Fibroblast of lung (primary cell): ENCODE results near the gene NMNAT3. TPM values are rescaled to one million over a fixed set of nuclear protein-coding genes. Genes with fewer than 3 reads are reported as not detected.

Source experiments
- DNase-seq, 2 donors: peaks; one replicate each; pipeline versions ENCODE4 v3.0.0 to v3.0.0-alpha.2; 2010; ENCODE audit warnings: low read depth in 2 of 2
- H2AFZ ChIP-seq: 2 replicates; pipeline ENCODE4 v1.5.1; 2012; ENCODE audit warnings: low read length, control low read depth, inconsistent platforms
- H3K27ac ChIP-seq: 2 replicates; pipeline ENCODE4 v1.5.1; 2011; ENCODE audit warnings: low read length, control low read depth; ENCODE audit not compliant: insufficient read depth
- H3K27me3 ChIP-seq: 2 replicates; pipeline ENCODE4 v1.5.1; 2011; ENCODE audit warnings: mild to moderate bottlenecking, low read length; ENCODE audit not compliant: control insufficient read depth, insufficient read depth
- H3K36me3 ChIP-seq: 2 replicates; pipeline ENCODE4 v1.5.1; 2011; ENCODE audit warnings: low read length; ENCODE audit not compliant: control insufficient read depth, insufficient read depth
- H3K4me1 ChIP-seq: 2 replicates; pipeline ENCODE4 v1.5.1; 2011; ENCODE audit warnings: low read length; ENCODE audit not compliant: control insufficient read depth, insufficient read depth; ENCODE audit errors: extremely low read depth
- H3K4me2 ChIP-seq: 2 replicates; pipeline ENCODE4 v1.5.1; 2011; ENCODE audit warnings: low read length, control low read depth; ENCODE audit not compliant: insufficient read depth; ENCODE audit errors: extremely low read depth
- H3K4me3 ChIP-seq, 4 experiments: fragments of 200-600 bp in 1 of 4; sonication (generic) in 1 of 4; replicated peaks in 1 of 4; 2 replicates each; pipeline ENCODE4 v1.5.1; 2011 to 2016; ENCODE audit warnings: low read length in 4 of 4, low read depth in 3 of 4, mild to moderate bottlenecking in 3 of 4, control low read depth in 2 of 4, inconsistent platforms in 1 of 4, mixed read lengths in 1 of 4; ENCODE audit not compliant: insufficient read depth in 1 of 4; ENCODE audit errors: control extremely low read depth in 1 of 4
- H3K79me2 ChIP-seq: 2 replicates; pipeline ENCODE4 v1.5.1; 2012; ENCODE audit warnings: mild to moderate bottlenecking, low read length, inconsistent platforms; ENCODE audit not compliant: control insufficient read depth, insufficient read depth
- H3K9ac ChIP-seq: 2 replicates; pipeline ENCODE4 v1.5.1; 2011; ENCODE audit warnings: mild to moderate bottlenecking, low read length, control low read depth; ENCODE audit not compliant: insufficient read depth
- H3K9me3 ChIP-seq: 2 replicates; pipeline ENCODE4 v1.5.1; 2012; ENCODE audit warnings: low read depth, low read length; ENCODE audit not compliant: control insufficient read depth, insufficient read depth
- H4K20me1 ChIP-seq: 2 replicates; pipeline ENCODE4 v1.5.1; 2011; ENCODE audit warnings: low read length; ENCODE audit not compliant: control insufficient read depth, insufficient read depth; ENCODE audit errors: extremely low read depth
- EZH2 ChIP-seq: IDR thresholded peaks from 2 replicates; pipeline ENCODE4 v1.5.1; 2012; ENCODE audit warnings: low read length, control low read depth, mild to moderate bottlenecking; ENCODE audit errors: missing control alignments
- polyA plus RNA-seq, 2 donors: library from polyadenylated mRNA; depleted of rRNA in 1 of 2; stranded (reverse) in 1 of 2; unstranded in 1 of 2; fragments of >200 nt; gene quantifications; 2 replicates each; pipeline ENCODE4 v1.2.1, GENCODE V29; 2011 to 2012; ENCODE audit warnings: missing spikeins in 1 of 2
- total RNA-seq: library from RNA; depleted of rRNA; stranded (reverse); fragments of >200 nt; gene quantifications from 2 replicates; pipeline ENCODE4 v1.2.1, GENCODE V29; 2014
- TF ChIP-seq, protein P1 (sequence below), 2 donors: IDR thresholded peaks in 1 of 2; conservative IDR thresholded peaks in 1 of 2; 1 replicate in 1 of 2; 2 replicates in 1 of 2; pipeline ENCODE4 v1.5.1; 2011 to 2012; ENCODE audit warnings: low read length in 2 of 2, control low read depth in 1 of 2, inconsistent platforms in 1 of 2, low read depth in 1 of 2, mild to moderate bottlenecking in 1 of 2

NMNAT3 gene
- total and polyA plus RNA-seq, 2 donors (not counting 1 experiment from before 2014, with no cell fraction given) = 0.68 to 2.5 TPM

DNA sequence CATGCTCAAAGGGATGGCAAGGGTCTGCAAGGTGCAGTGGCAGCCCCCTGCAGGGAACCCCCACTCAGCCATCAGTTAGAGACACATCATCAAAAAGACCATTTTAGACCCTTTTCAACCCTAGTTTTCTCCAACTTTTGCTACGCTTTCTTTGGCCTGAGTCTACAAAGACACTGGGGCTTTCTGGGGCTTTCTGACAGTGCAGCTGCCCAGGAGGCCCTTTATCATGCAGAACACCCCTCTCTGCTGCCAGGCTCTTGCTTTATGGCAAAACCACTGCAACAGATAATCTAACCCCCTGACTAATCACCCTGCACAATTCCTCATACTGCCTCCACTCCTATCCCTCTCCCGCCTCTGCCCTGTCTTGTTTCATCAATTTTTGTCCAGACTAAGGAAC, 2.4 kb downstream of the NMNAT3 start:
- no peak overlapping the region for H3K27ac ChIP-seq
- no peak overlapping the region for H3K9ac ChIP-seq
- no peaks in the 10 kb centered on the region for H3K36me3 ChIP-seq
- no peaks in the 10 kb centered on the region for H3K4me1 ChIP-seq
- H3K27me3 ChIP-seq = peaks cover 4% of the 10 kb centered on the region
- no peak overlapping the region for H2AFZ ChIP-seq
- no peak overlapping the region for H3K4me2 ChIP-seq
- no peaks in the 10 kb centered on the region for H3K79me2 ChIP-seq
- no peak overlapping the region for H3K4me3 ChIP-seq
- TF ChIP-seq, protein P1, sequence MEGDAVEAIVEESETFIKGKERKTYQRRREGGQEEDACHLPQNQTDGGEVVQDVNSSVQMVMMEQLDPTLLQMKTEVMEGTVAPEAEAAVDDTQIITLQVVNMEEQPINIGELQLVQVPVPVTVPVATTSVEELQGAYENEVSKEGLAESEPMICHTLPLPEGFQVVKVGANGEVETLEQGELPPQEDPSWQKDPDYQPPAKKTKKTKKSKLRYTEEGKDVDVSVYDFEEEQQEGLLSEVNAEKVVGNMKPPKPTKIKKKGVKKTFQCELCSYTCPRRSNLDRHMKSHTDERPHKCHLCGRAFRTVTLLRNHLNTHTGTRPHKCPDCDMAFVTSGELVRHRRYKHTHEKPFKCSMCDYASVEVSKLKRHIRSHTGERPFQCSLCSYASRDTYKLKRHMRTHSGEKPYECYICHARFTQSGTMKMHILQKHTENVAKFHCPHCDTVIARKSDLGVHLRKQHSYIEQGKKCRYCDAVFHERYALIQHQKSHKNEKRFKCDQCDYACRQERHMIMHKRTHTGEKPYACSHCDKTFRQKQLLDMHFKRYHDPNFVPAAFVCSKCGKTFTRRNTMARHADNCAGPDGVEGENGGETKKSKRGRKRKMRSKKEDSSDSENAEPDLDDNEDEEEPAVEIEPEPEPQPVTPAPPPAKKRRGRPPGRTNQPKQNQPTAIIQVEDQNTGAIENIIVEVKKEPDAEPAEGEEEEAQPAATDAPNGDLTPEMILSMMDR (conservative IDR thresholded peaks at IDR 0.05 in 1 of 2, IDR thresholded peaks at IDR 0.05 in 1 of 2; ENCODE audit: low read depth in 1 of 2, low read length in 2 of 2) = no peak
- TF ChIP-seq EZH2 = no peak
- no peaks in the 10 kb centered on the region for H3K9me3 ChIP-seq
- DNase-seq = no peak
- H4K20me1 ChIP-seq = no peaks in the 10 kb centered on the region

DNA sequence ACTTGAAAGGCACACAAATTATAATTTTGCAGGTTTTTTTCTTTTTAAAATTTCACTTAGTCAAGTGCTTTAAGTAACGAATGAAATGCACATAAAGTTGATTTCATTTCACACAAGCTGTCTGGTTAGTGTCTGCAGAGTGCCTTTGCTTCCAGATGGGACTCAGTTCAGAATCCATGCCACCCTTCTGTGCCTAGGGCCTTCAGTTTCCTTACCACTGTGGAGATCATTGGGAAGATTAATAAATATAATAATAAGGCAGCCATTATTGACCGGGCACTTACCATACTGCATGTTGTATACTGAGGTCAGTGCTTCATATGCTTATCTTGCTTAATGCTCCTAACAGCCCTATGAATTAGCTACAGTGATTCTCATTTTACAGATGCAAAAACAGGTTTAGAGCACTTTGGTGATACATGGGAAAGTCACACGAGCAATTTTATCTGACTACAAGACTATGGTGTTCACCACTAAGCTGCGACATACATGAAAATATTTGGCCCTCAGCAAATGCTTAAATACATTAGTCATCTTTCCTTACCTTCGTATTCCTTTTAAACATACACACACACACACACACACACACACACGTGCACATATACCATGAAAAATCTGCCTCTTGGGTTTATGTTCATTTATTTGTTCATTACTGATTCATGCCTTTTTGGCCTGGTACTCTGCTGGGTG, 3.1 kb downstream of the NMNAT3 start:
- H3K27me3 ChIP-seq = peaks cover 4% of the 10 kb centered on the region
- no peak for TF ChIP-seq EZH2
- TF ChIP-seq, protein P1 (conservative IDR thresholded peaks at IDR 0.05 in 1 of 2, IDR thresholded peaks at IDR 0.05 in 1 of 2; ENCODE audit: low read depth in 1 of 2, low read length in 2 of 2) = no peak
- H3K27ac ChIP-seq = no peak overlapping the region
- no peak overlapping the region for H3K4me2 ChIP-seq
- H3K9me3 ChIP-seq = no peaks in the 10 kb centered on the region
- H3K4me1 ChIP-seq = no peaks in the 10 kb centered on the region
- H3K4me3 ChIP-seq = no peak overlapping the region
- H2AFZ ChIP-seq = no peak overlapping the region
- no peaks in the 10 kb centered on the region for H4K20me1 ChIP-seq
- H3K36me3 ChIP-seq = no peaks in the 10 kb centered on the region
- no peak overlapping the region for H3K9ac ChIP-seq
- no peaks in the 10 kb centered on the region for H3K79me2 ChIP-seq
- peak in 1 of 2 donors; percentile 20 for DNase-seq

DNA sequence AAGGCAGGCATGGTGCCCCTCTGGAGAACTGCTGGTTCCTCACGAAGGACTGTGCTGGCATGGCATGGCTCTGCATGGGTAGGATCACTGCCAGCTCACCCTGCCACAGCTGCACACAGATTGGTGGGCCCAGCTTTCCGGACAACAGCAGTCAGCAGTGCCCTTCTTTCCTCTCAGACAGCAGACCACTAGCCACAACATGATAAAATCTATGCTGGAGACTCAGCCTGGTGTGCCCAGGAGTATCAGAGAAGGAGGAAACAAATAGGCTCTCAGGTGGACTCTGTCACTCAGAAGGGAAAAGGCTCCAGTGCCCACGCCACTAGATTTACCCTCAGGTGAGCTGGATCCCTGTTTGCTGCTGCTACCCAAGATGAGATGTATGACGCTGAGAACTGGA, 4.9 kb downstream of the NMNAT3 start:
- Histone ChIP-seq H3K4me1 (no peaks in the 10 kb centered on the region), H3K9ac (no peak overlapping the region), H2AFZ (no peak overlapping the region), H3K36me3 (no peaks in the 10 kb centered on the region), H3K27ac (no peak overlapping the region), H3K4me2 (no peak overlapping the region), H3K79me2 (no peaks in the 10 kb centered on the region), H3K9me3 (no peaks in the 10 kb centered on the region), H3K4me3 (no peak overlapping the region), H3K27me3 (peaks cover 4% of the 10 kb centered on the region), H4K20me1 (no peaks in the 10 kb centered on the region)
- DNase-seq = no peak
- no peak for TF ChIP-seq EZH2
- TF ChIP-seq, protein P1 (conservative IDR thresholded peaks at IDR 0.05 in 1 of 2, IDR thresholded peaks at IDR 0.05 in 1 of 2; ENCODE audit: low read depth in 1 of 2, low read length in 2 of 2) = no peak
